CD4-positive, alpha-beta T cell treated with Interleukin-1 beta for 1 hour (primary cell): Measurements from ENCODE around the gene MLLT11.
"Not testable (repeated sequence)": the region's sequence is repeated elsewhere in the genome, so short reads cannot be mapped to it uniquely, and the experiment has no call there.

ENCODE experiments used
- DNase-seq, 2 donors: peaks; one replicate each; pipeline ENCODE4 v3.0.0-alpha.2; 2020 to 2022

Gene MLLT11

DNA sequence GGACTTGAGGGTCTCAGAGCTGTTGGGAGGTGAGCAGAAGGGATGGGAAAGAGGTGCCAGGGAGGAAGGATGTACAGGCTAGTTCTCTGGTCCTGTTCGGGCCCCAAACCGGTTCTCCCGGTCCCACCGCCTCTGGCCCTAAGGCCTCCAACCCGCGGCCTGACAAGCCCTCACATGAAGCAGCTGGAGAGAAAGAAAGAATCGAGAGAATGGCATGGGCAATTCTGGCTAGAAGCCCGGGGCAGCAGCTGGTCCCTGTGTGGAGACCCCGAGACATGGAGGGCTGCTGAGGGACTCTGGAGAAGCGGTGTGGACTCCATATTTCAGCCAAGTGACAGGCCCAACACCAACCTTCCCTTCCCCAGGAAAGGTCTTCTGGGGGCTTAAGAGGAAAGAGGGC is 1.5 kb upstream of the MLLT11 start:
- DNase-seq, result peak in 1 of 2 donors; percentile 37

DNA sequence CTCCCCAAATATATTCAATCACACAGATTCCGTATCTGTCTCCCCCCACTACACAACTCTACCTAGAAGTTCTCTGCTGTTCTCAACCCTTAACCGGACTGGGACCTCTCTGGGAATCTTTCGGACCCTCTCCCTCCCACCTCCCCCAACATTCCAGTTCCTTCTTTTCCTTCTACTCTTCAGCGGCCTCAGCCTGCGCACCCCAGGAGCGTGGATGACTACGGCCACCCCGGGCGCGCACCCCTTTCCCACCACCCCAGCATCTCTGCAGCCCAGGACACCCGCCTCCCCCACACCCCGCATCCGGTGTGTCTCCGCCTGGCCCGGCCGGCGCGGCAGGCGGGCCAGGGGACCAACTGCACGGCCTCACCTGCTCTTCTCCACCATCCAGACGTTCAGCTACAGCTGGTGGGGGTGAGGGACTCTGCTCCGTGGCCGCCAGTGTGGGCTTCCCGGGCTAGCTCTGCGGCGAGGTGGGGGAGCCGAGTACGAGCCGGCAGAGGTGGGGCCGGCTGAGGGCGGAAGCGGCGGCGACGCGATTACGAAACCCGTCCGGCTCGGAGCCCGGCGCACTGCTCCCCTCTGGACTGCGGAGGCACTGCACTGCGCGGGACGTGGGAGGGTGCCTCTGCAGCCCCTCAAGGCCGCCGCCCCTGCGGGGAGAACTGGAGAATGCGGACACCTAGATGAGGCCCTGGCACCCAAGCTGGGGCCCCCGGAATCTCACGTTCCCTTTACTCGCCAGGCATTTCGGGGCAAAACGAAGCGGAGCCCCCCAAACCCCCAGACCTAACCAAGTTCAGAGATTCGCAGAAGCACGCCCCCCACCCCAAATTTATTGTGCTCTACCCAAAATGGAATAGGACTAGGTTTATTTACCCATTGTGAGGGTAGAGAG is 839 bp upstream of the MLLT11 start, which contains the start of gene CDC42SE1:
Gene CDC42SE1, minus strand, starts transcription at position 514 of the 898 bp plus-strand sequence. CDS start 3,892 bp downstream, outside the sequence.
- peak; percentile 88 to 90 for DNase-seq

DNA sequence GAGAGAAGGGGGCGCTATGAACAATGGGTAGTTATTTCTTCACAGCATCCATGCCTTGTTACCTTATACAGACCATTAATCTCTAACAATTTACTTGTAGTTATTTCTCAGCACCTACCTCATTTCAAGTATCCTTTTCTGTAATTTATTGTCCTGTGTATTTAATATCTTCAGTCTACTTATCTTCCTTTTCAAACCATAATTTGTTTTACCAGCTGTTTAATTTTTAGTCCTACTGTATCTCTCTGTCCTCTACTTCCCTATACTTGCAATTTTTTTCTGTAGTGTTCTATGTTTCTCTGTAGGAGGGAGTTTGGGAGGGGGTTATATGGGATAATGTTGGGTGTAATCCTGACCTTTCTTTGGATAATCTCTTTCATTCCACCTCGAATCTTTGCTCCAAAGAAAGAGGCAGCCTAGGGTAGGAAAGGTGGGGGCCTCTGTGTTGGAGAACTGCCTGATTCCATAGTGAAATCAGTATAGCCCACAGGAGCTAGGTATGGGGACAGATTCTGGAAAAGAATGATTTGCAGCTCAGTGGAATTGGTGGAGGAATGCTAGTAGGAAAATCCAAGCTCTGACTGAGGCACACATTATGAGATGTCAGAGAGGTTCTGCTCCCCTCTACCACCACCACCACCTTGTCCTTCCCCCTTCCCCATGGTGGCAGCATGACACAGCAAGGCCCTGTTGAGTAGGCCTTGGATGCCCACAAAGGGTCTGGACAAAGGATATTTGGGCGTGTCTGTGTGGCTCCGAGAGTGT is 642 bp downstream of the MLLT11 start:
- DNase-seq, result no peak

DNA sequence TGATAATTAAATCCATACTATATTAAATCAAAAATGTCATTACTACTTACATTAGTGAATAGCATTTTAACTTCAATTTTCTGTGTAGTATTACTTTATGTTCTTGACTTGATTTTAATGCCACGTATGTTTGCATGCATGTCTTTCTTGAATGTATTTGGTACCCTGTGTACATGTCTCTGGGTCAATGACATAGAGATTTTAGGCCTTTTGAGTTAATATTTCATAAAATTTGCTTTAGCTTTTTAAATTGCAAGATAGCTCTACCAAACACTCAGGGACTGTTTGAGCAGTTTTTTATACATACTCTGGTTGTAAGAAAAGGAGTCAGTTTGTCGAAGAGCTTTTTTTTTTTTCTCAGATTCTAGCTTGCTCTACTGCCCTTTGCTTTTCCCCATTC is 1.5 kb downstream of the MLLT11 start:
- DNase-seq, result no peak

DNA sequence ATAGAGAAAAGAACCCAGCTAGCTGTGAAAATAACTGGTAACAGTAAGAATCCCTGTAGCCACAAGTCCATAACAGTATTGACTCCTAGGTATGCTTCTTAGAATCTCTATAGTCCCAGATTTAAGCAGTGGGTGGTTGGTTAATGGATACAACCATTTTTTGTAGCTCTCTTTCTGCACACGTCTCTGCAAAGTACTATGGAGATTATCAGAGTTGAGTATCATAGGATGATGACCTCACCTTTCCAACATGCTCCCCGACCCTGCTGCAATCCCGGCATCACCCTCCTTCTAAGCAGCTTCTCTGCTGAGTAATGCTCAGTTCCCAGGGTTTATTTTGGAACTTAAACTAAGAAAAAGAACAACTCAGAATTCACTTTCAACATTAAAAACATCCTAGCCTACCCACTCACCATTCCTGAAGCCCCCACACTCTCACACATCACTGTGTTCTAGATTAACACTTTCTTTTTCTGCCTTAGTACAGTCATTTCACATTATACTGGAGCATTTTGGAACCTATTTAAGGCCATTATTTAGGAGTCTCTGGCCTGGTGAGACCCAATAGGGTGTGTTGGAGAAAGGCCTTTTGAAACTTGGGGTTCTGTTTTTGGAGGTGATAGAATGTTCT is 2.7 kb downstream of the MLLT11 start:
- no peak for DNase-seq

DNA sequence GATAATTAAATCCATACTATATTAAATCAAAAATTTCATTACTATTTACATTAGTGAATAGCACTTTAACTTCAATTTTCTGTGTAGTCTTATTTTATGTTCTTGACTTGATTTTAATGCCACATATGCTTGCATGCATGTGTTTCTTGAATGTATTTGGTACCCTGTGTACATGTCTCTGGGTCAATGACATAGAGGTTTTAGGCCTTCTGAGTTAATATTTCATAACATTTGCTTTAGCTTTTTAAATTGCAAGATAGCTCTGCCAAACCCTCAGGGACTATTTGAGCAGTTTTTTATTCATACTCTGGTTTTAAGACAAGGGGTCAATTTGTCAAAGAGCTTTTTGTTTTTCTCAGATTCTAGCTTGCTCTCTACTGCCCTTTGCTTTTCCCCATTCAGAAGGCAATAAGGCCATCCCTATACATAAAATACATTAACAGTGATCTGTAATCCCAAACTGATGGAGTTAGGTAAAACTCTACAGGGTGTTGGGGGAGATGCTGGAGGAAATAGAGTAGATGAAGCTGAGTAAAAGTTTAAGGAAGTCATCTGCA is 5.0 kb downstream of the MLLT11 start:
- no peak for DNase-seq

DNA sequence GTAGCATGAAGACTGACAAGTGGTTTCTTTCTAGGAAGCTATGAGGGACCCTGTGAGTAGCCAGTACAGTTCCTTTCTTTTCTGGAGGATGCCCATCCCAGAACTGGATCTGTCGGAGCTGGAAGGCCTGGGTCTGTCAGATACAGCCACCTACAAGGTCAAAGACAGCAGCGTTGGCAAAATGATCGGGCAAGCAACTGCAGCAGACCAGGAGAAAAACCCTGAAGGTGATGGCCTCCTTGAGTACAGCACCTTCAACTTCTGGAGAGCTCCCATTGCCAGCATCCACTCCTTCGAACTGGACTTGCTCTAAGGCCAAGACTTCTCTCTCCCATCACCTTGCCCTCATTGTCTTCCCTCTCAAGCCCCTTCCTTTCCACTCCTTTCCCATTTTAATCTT is 7.0 kb downstream of the MLLT11 start:
- DNase-seq, result no peak

DNA sequence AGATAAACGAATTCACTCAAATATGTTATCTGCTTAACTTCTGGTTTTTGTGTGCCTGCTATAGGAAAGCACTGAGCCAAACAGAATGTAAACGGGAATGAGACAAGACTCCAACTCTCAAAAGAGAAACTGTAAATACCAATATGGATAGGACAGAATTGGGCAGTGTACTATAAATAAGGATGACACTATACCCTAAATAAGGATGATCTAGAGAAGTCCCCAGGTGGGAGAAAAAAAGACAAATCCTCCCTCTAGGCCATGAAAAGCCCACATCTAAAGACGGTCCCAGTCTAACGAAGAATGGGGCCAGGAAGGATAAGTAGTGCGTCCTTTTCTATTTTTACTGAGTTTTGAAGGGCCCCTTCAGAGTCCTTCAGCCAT is 8.9 kb downstream of the MLLT11 start:
- no peak for DNase-seq

DNA sequence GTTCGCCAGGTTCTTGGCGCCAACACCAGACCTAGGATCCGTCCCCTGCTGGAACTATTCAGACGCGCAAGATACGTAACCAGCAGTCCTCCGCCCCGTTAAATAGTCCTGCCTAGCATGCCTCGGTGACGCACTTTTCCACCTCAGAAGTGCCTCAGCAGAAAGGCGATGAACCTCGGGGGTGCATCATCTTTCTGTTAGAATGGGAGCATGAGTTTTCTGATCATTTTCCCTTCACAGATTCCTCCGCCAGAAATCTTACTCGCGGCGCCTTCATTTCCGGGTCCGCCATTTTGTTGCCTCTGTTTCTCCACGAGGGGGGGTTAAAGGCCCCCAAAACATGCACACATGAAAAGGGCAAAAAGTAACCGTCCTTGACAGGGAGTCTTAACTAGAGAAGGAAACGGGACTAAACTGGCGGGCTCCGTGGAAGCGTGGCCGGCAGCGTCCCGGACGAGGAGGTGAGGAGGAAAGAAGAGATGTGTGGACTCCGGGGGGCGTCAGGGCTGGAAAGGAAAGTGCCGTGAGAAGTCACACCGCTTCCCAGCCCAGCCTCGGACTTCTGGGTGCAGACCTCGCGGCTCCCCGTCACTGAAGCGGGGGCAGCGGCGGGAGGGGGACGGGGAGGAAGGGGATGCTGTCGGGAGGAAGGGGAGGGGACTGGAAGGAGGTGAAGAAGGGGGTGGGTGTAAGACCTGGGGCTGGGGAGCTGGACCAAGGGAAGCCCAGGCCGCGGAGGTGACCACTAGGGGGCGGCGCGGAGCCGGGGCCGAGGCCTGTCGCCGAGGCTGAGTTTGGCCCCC is 10.5 kb downstream of the MLLT11 start, which contains the start of gene GABPB2:
Gene GABPB2, plus strand, starts transcription at position 288 of the 803 bp plus-strand sequence. CDS start 17,429 bp downstream, outside the sequence.
- peak; percentile 87 to 88 for DNase-seq

DNA sequence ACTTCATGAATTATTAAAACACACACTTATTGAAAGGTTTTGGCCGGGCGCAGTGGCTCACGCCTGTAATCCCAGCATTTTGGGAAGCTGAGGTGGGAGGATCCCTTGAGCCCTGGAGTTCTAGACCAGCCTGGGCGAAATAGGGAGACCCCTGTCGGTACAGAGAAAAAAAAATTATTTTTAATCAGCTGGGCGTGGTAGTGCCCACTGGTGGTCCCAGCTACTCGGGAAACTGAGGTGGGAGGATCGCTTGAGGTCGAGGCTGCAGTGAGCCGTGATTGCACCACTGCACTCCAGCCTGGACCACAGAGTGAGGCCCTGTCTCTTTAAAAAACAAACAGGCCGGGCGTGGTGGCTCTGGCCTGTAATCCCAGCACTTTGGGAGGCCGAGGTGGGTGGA is 12.0 kb downstream of the MLLT11 start:
- DNase-seq, result no peak

DNA sequence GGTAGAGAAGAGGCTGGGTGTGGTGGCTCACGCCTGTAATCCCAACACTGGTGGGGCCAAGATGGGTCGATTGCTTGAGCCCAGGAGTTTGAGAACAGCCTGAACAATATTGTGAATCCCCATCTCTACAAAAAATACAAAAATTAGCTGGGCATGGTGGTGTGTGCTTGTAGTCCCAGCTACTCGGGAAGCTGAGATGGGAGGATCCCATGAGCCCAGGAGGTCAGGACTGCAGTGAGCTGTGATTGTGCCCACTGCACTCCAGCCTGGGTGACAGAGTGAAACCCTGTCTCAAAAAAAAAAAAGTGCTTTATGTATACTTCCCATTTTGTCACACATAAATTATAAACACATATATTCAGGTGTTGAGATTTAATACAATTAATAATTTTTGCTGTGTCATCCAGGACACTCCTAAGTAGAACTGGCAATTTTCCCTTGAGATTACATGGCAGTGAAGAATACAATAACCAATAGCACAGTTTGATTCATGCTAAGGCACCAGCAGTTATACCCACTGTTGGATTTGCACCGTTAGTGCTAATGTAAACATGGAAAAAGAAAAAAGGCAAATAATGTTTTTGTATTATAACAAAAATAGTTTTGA is 25.9 kb downstream of the MLLT11 start:
- no peak for DNase-seq

DNA sequence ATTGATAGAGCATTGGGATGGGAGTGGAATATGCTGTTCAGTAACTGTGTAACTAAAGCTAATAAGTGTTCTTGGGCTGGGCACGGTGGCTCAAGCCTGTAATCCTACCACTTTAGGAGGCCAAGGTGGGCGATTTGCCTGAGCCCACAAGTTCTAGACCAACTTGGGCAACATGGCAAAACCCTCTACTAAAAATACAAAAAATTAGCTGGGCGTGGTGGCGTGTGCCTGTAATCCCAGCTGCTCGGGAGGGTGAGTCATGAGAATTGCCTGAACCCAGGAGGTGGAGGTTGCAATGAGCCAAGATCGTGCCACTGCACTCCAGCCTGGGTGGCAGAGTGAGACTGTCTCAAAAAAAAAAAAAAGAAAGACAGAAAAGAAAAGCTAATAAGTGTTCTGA is 37.2 kb downstream of the MLLT11 start:
- DNase-seq, result not testable (repeated sequence)

DNA sequence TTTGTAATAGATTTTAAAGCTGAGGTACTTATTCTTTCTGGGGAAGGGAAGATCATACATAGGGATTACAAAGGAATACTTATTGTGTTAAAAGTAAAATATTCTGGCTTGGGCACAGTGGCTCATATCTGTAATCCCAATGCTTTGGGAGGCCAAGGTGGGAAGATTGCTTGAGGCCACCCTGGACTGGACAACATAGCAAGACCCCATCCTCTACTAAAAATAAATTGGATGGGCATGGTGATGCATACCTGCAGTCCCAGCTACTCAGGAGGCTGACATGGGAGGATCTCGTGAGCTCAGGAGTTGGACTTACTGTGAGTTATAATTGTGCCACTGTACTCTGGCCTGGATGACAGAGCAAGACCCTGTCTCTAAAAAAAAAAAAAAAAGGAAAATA is 37.9 kb downstream of the MLLT11 start:
- DNase-seq, result no peak

DNA sequence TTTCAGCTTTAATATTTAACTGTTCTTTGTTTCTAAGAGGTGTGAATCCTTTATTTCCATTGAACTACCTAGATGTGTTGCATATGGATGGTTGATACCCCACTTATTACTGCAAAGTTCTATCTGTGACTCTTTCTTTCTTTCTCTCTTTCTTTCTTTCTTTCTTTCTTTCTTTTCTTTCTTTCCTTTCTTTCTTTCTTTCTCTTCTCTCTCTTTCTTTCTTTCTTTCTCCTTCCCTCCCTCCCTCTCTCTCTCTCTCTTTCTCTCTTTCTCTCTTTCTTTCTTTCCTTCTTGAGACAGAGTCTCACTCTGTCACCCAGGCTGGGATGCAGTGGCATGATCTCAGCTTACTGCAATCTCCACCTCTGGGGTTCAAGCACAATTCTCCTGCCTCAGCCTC is 44.4 kb downstream of the MLLT11 start:
- DNase-seq, result no peak

DNA sequence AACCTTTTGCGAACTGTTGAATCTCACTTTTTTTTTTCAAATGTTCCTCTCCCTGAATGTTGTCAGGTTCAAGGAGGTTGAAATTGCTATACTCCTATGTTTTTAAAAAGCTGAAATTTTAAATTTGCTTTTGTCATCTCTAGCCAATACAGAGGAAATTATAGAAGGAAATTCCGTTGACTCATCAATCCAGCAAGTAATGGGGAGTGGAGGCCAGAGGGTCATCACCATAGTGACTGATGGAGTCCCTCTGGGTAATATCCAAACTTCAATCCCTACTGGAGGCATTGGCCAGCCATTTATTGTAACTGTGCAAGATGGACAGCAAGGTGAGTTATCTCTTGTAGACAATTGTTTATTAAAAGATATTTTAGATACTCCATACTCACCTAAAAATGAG is 46.7 kb downstream of the MLLT11 start:
- DNase-seq, result no peak

DNA sequence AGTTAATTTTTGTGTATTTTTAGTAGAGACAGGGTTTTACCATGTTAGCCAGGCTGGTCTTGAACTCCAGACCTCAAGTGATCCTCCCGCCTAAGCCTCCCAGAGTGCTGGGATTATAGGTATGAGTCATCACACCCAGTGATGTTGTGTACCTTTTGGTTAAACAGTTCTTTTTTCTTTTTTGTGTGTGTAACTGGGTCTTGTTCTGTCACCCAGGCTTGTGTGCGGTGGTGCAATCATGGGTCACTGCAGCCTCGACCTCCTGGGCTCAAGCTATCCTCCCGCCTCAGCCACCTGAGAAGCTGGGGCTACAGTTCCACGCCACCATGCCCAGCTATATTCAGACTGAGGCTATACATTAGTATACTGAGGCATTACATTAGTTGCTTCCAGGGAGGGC is 48.1 kb downstream of the MLLT11 start:
- DNase-seq, result no peak

DNA sequence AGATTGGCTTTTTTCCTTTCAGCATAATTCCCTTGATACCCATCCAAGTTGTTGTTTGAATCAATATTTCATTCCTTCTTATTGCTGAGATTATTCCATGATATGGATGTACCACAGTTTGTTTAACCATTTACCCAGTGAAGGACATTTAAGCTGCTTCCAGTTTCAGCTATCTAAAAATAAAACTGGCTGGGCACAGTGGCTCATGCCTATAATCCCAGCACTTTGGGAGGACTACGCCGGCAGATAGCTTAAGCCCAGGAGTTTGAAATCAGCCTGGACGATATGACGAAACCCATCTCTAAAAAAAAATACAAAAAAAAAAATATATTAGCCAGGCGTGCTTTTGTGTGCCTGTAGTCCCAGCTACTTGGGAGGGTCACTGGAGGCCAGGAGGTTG is 53.7 kb downstream of the MLLT11 start:
- no peak for DNase-seq
